Muscle of leg (tissue), 11 donors: Measurements from ENCODE around the gene PFN4. TPM values are rescaled to one million over a fixed set of nuclear protein-coding genes. Genes with fewer than 3 reads are reported as not detected.
"Not testable (repeated sequence)": the region's sequence is repeated elsewhere in the genome, so short reads cannot be mapped to it uniquely, and the experiment has no call there.

Source experiments
- DNase-seq: peaks from one replicate; pipeline ENCODE4 v3.0.0; 2013
- H3K27ac ChIP-seq: one replicate; pipeline ENCODE4 v1.5.1; 2013; ENCODE audit warnings: mild to moderate bottlenecking, low read length, control low read depth
- H3K27me3 ChIP-seq: one replicate; pipeline ENCODE4 v1.6.1; 2013; ENCODE audit warnings: low read length; ENCODE audit not compliant: control insufficient read depth, insufficient read depth
- H3K36me3 ChIP-seq: one replicate; pipeline ENCODE4 v1.6.1; 2013; ENCODE audit warnings: low read length; ENCODE audit not compliant: control insufficient read depth, insufficient read depth
- H3K4me1 ChIP-seq: one replicate; pipeline ENCODE4 v1.6.1; 2013; ENCODE audit warnings: low read length; ENCODE audit not compliant: control insufficient read depth, insufficient read depth
- H3K4me3 ChIP-seq: one replicate; pipeline ENCODE4 v1.5.1; 2013; ENCODE audit warnings: low read length, control low read depth
- H3K9me3 ChIP-seq: replicated peaks from 2 replicates; pipeline ENCODE4 v1.6.1; 2013; ENCODE audit warnings: low read depth, low read length; ENCODE audit not compliant: control insufficient read depth
- WGBS: methylation state at CpG from one replicate; pipeline ENCODE4 v1.1.5; 2013; ENCODE audit warnings: missing lambda C conversion rate; ENCODE audit not compliant: insufficient coverage; 5-methylcytosine and 5-hydroxymethylcytosine counted together
- polyA plus RNA-seq, 8 donors: library from polyadenylated mRNA; unstranded; fragments of 120-200 nt; gene quantifications; one replicate each; pipeline versions ENCODE4 v1.2.1 to v1.2.3, GENCODE V29; 2013; ENCODE audit warnings: inconsistent platforms in 1 of 8, low replicate concordance in 1 of 8; ENCODE audit not compliant: insufficient read length in 8 of 8, insufficient read depth in 1 of 8
- total RNA-seq: library from RNA; stranded (reverse); fragments of 120-200 nt; gene quantifications from one replicate; pipeline ENCODE4 v1.2.4, GENCODE V29; 2013

PFN4 gene
- total and polyA plus RNA-seq, 9 donors: 1.3 to 2.2 (median 1.8) TPM

DNA sequence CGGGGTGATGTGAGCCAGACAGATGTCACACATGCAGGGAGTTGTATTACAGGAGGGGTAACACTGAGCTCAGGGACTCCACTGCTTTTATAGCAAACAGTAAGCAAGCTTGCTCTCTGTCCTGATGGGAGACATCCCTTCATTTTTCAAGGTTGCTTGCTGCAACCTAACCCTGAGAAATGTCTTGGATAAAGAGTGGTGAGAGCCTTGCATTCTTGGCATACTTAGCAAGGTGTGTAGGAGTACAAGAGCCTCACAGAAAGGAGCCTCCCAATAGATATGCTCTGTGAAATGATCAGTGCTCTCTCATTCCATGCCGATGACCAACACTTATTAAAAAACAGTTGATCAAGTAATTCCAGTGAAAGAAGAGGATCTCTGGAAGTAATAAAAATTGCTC is 8.1 kb downstream of the PFN4 start:
- no CpG with 5 or more reads among the region's 2 CpGs for WGBS

DNA sequence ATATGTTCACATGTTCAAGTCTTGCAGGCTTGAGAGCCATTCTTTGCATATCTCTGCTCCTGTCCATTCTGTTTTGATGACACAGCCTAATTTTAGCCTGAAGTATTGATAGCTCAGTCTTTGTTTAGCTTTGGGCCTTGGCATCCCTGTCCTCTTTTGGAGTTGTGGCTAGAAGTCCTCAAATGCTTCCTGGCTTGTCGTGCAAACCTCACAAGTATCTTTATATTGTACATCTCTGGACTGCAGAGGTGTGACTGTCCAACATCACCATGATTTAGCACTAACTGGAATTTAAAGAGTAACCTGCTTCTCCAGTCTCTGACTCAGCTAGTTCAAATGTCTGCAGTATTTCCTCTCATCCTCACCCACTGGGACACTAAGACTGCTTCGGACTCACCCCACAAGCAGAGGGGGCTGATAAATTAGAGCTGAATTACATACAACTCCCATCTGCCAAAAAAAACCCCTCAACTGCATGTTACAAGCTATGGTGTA is 11.7 kb downstream of the PFN4 start:
- DNase-seq: peak; percentile 59
- WGBS: no CpG with 5 or more reads among the region's 2 CpGs
- no peak overlapping the region for H3K27ac ChIP-seq

More for the DNA sequence above, 8.1 kb downstream of the PFN4 start:
- H3K36me3 ChIP-seq: peaks cover 9% of the 10 kb centered on the region
- no peak overlapping the region for H3K4me3 ChIP-seq
- no peaks in the 10 kb centered on the region for H3K27me3 ChIP-seq
- peaks cover 6% of the 10 kb centered on the region for H3K4me1 ChIP-seq
- H3K9me3 ChIP-seq: peaks cover 7% of the 10 kb centered on the region
- no peak overlapping the region for H3K27ac ChIP-seq
- no peak for DNase-seq

DNA sequence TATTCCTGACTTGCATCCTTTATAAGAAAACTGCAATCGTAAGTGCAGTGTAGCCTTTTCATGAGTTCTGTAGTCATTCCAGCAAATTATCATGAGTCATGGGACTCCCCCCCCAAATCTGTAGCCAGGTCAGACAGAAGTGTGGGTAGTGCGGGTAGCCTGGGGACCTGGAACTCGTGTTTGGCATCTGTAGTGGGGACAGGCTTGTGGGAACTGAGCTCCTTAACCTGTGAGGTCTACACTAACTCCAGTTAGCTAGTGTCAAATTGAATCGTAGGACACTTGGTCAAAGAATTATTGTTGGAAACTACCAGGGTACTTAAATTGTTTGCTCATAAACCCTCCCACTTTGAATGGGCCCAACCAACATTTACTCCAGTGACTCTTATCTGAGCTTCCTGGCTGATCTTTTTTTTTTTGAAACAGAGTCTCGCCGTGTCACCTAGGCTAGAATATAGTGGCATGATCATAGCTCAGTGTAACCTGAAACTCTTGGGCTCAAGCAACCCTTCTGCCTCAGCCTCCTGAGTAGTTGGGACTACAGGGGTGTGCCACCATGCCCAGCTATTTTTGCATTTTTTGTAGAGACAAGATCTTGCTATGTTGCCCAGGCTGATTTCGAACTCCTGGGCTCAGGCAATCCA is 12.4 kb downstream of the PFN4 start:
- Histone ChIP-seq H3K4me3 (no peak overlapping the region), H3K27me3 (no peaks in the 10 kb centered on the region), H3K36me3 (peaks cover 9% of the 10 kb centered on the region), H3K9me3 (peaks cover 7% of the 10 kb centered on the region), H3K4me1 (peaks cover 6% of the 10 kb centered on the region), H3K27ac (no peak overlapping the region)
- no peak for DNase-seq
- 84% methylated on average over 3 of the region's 7 CpGs for WGBS

More for the DNA sequence above, 11.7 kb downstream of the PFN4 start:
- H3K9me3 ChIP-seq: peaks cover 7% of the 10 kb centered on the region
- H3K4me1 ChIP-seq: peaks cover 6% of the 10 kb centered on the region
- peaks cover 9% of the 10 kb centered on the region for H3K36me3 ChIP-seq
- H3K4me3 ChIP-seq: no peak overlapping the region
- H3K27me3 ChIP-seq: no peaks in the 10 kb centered on the region

DNA sequence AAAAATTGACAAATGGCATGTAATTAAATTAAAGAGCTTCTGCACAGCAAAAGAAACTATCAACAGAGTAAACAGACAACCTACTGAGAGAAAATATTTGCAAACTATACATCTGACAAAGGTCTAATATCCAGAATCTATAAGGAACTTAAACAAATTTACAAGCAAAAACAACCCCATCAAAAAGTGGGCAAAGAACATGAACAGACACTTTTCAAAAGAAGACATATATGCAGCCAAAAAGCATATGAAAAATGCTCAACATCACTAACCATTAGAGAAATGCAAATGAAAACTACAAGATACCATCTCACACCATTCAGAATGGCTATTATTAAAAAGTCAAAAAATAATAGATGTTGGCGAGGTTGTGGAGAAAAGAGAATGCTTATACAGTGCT is 13.7 kb downstream of the PFN4 start:
- not testable (repeated sequence) for H3K27me3 ChIP-seq, H3K4me3 ChIP-seq, H3K4me1 ChIP-seq, H3K27ac ChIP-seq, DNase-seq, H3K9me3 ChIP-seq, H3K36me3 ChIP-seq
- WGBS: no CpG with 5 or more reads among the region's 1 CpG

DNA sequence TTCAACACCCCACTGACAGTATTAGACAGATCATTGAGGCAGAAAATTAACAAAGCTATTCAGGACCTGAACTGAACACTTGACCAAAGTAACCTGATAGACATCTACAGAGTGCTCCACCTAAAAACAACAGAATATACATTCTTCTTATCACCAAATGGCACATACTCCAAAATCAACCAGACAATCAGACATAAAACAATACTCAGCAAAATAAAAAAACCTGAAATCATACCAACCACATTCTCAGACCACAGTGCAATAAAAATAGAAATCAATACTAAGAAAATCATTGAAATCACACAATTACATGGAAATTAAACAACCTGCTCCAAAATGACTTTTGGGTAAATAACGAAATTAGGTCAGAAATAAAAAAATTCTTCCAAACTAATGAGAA is 15.8 kb downstream of the PFN4 start:
- DNase-seq: no peak
- H3K36me3 ChIP-seq: peaks cover 4% of the 10 kb centered on the region
- no peak overlapping the region for H3K27ac ChIP-seq
- H3K27me3 ChIP-seq: no peaks in the 10 kb centered on the region
- H3K4me3 ChIP-seq: no peak overlapping the region
- no peaks in the 10 kb centered on the region for H3K9me3 ChIP-seq
- WGBS: no CpG with 5 or more reads among the region's 1 CpG
- peaks cover 6% of the 10 kb centered on the region for H3K4me1 ChIP-seq

DNA sequence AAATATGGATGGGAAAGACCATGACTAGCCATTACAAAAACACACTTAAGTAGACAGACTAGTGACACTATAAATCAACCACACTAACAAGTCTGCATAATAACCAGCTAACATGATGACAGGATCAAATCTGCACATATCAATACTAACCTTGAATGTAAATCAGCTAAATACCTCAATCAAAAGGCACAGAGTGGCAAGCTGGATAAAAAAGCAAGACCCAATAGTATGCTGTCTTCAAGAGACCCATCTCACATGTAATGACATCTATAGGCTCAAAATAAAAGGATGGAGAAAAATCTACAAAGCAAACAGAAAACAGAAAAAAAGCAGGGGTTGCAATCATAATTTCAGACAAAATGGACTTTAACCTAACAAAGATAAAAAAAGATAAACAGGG is 16.3 kb downstream of the PFN4 start:
- no peak for DNase-seq
- H3K27me3 ChIP-seq: no peaks in the 10 kb centered on the region
- no peaks in the 10 kb centered on the region for H3K9me3 ChIP-seq
- peaks cover 6% of the 10 kb centered on the region for H3K4me1 ChIP-seq
- no peak overlapping the region for H3K27ac ChIP-seq
- H3K36me3 ChIP-seq: peaks cover 4% of the 10 kb centered on the region
- no peak overlapping the region for H3K4me3 ChIP-seq

DNA sequence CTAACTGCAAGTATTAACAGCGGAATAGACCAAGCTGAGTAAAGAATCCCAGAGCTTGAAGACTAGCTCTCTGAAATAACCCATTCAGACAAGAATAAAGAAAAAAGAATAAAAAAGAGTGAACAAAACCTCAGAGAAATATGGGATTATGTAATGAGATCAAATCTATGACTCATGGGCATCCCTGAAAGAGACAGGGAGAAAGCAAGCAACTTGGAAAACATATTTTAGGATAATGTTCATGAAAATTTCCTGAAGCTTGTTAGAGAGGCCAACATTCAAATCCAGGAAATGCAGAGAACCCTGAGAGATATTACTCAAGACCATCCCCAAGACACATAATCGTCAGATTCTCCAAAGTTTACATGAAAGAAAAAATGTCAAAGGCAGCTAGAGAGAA is 17.3 kb downstream of the PFN4 start:
- H3K36me3 ChIP-seq: peaks cover 4% of the 10 kb centered on the region
- WGBS: no CpG with 5 or more reads among the region's 2 CpGs
- no peaks in the 10 kb centered on the region for H3K27me3 ChIP-seq

DNA sequence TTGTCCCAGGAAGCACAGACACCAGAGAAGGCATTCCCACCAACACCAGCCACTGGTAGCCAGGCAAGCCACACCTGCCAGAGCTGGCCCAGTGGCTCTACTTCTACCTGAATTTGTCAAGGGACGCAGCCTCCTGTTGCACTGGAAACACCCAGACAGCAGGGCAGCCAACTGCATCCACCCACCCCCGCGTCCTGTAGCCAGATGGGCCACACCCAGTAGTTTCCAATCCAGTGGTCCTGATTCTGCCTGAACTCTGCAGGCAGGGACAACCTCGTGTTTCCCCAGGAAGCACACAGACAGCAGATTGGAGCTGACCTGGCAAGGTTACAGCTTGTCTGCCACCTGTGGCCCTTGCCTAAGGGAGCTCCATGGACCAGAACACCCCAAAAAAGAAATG is 18.2 kb downstream of the PFN4 start:
- no peak overlapping the region for H3K4me3 ChIP-seq
- peaks cover 4% of the 10 kb centered on the region for H3K36me3 ChIP-seq
- DNase-seq: no peak
- 79% methylated on average over 4 of the region's 4 CpGs for WGBS
- H3K9me3 ChIP-seq: no peaks in the 10 kb centered on the region
- H3K4me1 ChIP-seq: no peaks in the 10 kb centered on the region
- H3K27me3 ChIP-seq: no peaks in the 10 kb centered on the region
- H3K27ac ChIP-seq: no peak overlapping the region

More for the DNA sequence above, 17.3 kb downstream of the PFN4 start:
- Histone ChIP-seq H3K27ac (no peak overlapping the region), H3K9me3 (no peaks in the 10 kb centered on the region), H3K4me3 (no peak overlapping the region), H3K4me1 (no peaks in the 10 kb centered on the region)
- DNase-seq: no peak

DNA sequence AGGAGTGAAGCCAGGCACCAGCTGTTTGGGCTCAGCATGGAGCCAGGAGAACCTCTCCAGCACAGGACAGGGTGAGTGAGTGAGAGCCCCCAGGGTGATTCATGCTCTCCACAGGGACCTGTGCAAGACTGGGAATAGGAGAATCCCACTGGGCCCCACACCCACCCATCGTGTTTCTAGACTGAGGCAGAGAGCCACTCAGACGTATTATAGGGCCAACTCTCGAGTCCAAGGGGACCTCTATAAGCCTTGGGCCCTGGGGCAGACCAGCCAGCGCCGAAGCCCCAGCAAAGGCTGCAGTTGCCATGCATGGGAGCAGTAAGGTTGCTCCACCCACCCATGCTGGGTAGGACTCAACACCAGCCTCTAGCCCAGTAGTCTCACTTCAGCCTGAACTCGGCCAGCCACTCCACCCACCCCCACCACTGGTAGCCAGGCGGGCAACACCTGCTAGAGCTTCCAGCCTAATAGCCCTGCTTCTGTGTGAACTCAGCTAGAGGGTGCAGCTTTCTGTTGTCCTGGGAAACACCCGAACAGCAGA is 19.0 kb downstream of the PFN4 start:
- Histone ChIP-seq H3K27ac (no peak overlapping the region), H3K27me3 (no peaks in the 10 kb centered on the region), H3K4me1 (no peaks in the 10 kb centered on the region), H3K36me3 (peaks cover 4% of the 10 kb centered on the region), H3K4me3 (no peak overlapping the region), H3K9me3 (no peaks in the 10 kb centered on the region)
- 86% methylated on average over 5 of the region's 8 CpGs for WGBS
- DNase-seq: no peak

DNA sequence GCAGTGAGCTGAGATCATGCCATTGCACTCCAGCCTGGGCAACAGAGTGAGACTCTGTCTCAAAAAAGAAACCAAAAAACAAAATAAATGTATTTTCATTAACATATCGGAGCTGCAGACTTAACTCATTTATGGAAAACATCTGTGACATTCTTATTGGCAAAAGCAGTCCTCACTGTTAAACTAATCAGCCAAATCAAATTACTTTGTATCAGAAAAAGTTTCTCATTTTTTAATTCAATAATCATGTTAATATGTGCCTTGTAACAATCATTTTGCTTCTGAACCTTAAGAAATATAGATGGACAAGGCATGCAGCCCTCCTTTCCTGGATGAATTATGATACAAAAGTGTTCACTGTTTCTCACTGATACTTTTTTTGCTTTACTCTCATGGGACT is 20.5 kb downstream of the PFN4 start:
- Histone ChIP-seq H3K9me3 (no peaks in the 10 kb centered on the region), H3K27me3 (no peaks in the 10 kb centered on the region), H3K27ac (no peak overlapping the region), H3K36me3 (peaks cover 4% of the 10 kb centered on the region), H3K4me3 (no peak overlapping the region), H3K4me1 (no peaks in the 10 kb centered on the region)
- peak; percentile 37 for DNase-seq
- no CpG with 5 or more reads among the region's 1 CpG for WGBS
